ENCODE measurements around the gene GALNT10. TPM values are rescaled to one million over a fixed set of nuclear protein-coding genes. Genes with fewer than 3 reads are reported as not detected.

GALNT10 gene
- total and polyA plus RNA-seq, 10 of the 15 experiments (the other 5 are each of a cell fraction or from before 2014, with no cell fraction given), result 3.9 to 35.4 (median 15.5) TPM

GRCh38 chr5:154203798-154204578 lies 13.5 kb downstream of the GALNT10 start:
- POLR2A ChIA-PET, result interaction anchor here (5.6 kb wide), 1 partner anchor 13 kb away, joined by 51 read pairs; the partner anchor contains the start of gene GALNT10
- no peak for TF ChIP-seq DPF2 (IDR thresholded peaks at IDR 0.05)
- TF ChIP-seq IRF4 (IDR thresholded peaks at IDR 0.05; ENCODE audit: low read depth, low read length), result no peak
- no peak for TF ChIP-seq RB1 (IDR thresholded peaks at IDR 0.05; ENCODE audit: borderline replicate concordance)
- peak; percentile 84 for TF ChIP-seq ZBTB40 (IDR thresholded peaks at IDR 0.05; ENCODE audit: borderline replicate concordance)
- TF ChIP-seq HDGF (IDR thresholded peaks at IDR 0.05), result no peak
- no TSS peak for BruUV-seq (replicated peaks)

More at GRCh38 chr5:154203798-154204578, 13.5 kb downstream of the GALNT10 start:
- in situ Hi-C loops (cut with MboI), result no loop called here
- 88% methylated on average over 4 of the region's 4 CpGs for WGBS (ENCODE audit: insufficient coverage, insufficient replicate concordance, low lambda C conversion rate, missing lambda C conversion rate)
- FAIRE-seq (no peak), ATAC-seq (no peak), DNase-seq (ENCODE audit: low read depth, low spot score) (no peak)
- Histone ChIP-seq H3K9me3 (replicated peaks; ENCODE audit: control insufficient read depth, insufficient read depth, low read length) (no peaks in the 10 kb centered on the region; the same call in 2 of the 3 replicates), H3K79me2 (ENCODE audit: control insufficient read depth, insufficient read depth, low read length) (peaks cover 48% of the 10 kb centered on the region), H3K4me3 (no peak overlapping the region), H3K9ac (ENCODE audit: control insufficient read depth, insufficient read depth, low read length) (no peak overlapping the region), H3K36me3 (ENCODE audit: control insufficient read depth in 2 of 2, insufficient read depth in 2 of 2, low read length in 1 of 2) (peaks cover 1 to 15% of the 10 kb centered on the region in 2 experiments; a peak in 2 of 4 replicates), H3K4me2 (ENCODE audit: control insufficient read depth, insufficient read depth) (peak overlapping the region; percentile 81), H3K27ac (ENCODE audit: control insufficient read depth, insufficient read depth) (peak overlapping the region; percentile 86; the same call in 1 of the 2 replicates), H4K20me1 (ENCODE audit: control insufficient read depth, insufficient read depth) (no peaks in the 10 kb centered on the region), H2AFZ (ENCODE audit: control insufficient read depth, low read depth, low read length) (no peak overlapping the region), H3K4me1 (ENCODE audit: control insufficient read depth, insufficient read depth, low read length) (peaks cover 37% of the 10 kb centered on the region), H3K27me3 (replicated peaks in 1 of 2; ENCODE audit: control insufficient read depth in 2 of 2, insufficient read depth in 2 of 2, low read length in 1 of 2) (no peaks in the 10 kb centered on the region)
- ChIA-PET CTCF (interaction anchor here (0.6 to 3.4 kb wide), 4 partner anchors 12 to 578 kb away, joined by 4 to 23 read pairs (median 6); partner anchors contain the start of gene GALNT10), RAD21 (ENCODE audit: unreplicated experiment) (no interaction called here), SMC1A (ENCODE audit: uncharacterized antibody, unreplicated experiment) (interaction anchor here (1.6 to 4.5 kb wide), 4 partner anchors 9 to 32 kb away, joined by 5 to 28 read pairs (median 8); no protein-coding TSS in a partner anchor)
- intact Hi-C loops (cut with micrococcal nuclease; ENCODE audit: unreplicated experiment), result no loop called here
